SHP77 treated with DMSO at 0.1 percent for 48 hours (cell line): ENCODE data around the gene EDIL3.
"Not testable (repeated sequence)": the region's sequence is repeated elsewhere in the genome, so short reads cannot be mapped to it uniquely, and the experiment has no call there.

Experiments used
- DNase-seq: peaks from one replicate; lab custom pipeline; 2025; lab: John Stamatoyannopoulos, UW

Gene EDIL3

DNA sequence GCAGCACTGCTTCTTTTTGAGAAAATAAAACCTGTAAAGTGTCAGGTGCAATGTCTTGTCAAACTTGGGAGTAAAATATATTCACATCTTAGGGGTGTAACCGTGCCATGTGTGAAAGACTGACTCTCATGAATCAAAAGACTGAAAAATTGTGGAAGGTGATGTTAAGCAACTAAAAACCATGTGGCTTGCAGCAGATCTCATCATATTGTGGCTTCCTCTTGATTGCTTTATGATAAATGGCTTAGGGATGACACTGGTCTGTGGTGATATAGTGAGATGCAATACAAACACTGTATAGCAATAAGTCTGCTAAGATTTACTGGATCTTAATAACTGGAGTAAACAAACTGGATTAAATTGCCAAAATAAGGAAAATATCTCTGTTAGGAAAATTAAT, 321.6 kb downstream of the EDIL3 start:
- no peak for DNase-seq

DNA sequence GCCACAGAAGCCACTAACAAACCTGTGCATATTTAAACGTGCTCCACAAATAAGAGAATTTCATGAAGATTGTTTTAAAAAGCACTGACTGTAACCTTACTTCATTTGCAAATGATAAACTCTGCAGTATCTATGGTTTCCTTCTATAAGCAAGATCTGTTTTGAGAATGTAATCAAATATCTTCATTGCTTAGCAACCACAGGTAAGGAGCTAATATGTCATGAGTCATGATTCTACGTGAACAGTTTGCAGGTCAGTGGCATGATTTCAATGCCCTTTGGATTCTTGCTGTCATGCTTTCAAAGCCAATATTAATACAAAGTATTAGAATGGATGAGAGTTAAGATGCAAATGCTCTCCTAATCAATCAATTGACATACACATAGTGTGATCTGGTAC, 325.0 kb downstream of the EDIL3 start:
- DNase-seq = no peak

DNA sequence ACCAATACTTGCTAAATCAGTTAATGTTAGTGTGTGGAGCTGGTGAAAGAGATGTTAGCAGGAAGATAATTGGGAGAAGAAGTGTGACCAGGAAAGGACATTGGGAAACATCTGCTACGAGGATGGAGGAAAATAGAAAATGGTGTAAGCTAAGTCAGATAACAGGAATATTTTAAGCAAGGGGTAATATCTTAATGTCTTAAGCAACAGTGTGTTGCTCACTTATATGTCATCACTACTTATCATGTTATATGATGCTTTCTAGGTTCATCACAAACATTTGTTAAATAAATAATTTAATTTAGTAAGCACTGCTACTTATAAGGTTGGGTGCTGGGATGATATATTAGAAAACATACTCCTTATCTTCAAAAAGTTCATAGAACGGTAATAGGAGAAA, 326.1 kb downstream of the EDIL3 start:
- no peak for DNase-seq

DNA sequence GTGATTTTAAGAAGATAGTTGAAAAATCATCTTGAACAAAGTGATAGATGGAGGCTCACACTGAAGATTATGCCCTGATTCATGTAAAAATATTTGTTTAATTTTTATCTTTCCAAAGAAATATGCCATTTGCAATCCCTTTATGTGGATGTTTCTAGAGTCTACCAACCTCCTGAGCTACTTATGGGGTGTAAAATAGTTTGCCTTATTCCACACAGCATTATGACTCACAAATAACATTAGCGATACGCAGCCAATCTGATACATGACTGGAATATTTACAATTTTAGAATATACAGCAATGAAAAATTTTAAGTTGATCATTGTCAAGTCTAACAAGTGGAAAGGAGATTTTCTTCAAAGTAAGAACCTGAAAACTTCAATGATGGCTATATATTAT, 327.5 kb downstream of the EDIL3 start:
- no peak for DNase-seq

DNA sequence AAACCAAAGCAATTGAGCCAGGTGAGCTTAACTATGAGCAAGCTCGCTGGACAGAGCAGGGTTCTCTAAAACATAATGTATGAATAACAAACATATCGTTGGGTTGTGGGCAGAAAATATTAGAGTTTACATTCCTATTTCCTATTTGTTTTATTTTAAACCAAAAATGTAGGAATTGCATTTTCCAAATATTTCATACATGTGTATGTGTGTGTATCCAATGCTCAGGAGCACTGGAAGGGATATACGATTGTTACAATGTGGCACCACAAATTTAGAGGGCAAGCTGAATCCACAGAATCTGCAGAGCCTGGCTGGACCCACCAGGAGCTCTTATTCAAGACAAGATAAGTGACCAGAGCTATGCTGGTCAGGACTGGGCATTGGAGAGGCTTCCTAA, 338.7 kb downstream of the EDIL3 start:
- no peak for DNase-seq

DNA sequence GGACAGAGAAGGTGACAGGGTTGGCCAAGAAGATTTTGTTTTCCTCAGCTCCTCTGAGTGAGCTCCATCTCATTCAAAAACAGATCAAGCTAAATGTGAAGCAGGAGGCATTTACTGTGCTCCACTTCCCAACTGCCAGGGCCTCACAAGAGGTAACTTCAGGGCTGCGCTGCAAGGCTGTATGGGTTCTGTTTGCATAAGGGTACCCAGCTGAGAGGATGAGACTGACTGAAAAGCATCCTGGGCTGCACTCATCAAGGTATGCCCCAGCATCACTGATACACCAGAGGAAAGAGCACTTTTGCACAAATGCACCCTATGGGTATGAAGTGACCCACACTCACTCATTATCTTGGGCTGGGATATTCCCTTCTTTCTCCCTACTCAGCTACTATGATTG, 347.8 kb downstream of the EDIL3 start:
- DNase-seq = no peak

DNA sequence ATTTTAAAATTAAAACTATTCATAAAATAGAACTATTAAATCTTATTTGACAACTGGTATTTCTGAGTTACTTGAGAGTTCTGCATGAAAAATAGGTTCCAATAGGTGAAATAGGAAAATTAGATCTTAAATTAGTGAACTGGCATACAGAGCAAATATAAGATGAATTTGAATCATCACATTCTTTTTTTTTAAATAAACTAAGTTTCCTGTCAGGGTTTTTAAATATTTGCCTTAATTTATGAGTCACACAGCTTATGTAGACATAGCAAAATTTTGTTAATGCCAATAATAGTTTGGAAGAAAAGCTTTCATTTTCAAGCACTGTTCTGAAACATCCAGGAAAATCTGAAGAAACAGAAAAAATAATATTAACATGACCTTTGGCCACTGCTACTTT, 352.4 kb downstream of the EDIL3 start:
- no peak for DNase-seq

DNA sequence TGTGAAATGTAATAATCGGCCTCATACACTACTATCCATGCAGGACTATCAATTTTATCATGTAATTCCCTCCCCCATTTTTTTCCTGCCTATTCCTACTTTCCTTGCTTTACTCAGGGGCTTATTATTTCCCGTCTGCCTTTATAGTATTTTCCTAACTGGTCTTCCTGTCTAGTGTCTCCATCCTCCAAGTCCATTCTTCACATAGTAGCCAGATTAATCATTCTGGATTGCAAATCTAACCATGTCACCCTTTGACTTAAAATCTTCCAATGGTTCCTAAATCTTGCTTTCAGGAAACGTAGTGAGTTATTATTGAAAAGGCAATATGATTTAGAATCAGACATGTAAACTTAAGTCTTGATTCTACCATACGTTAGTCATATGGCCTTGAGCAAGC, 356.6 kb downstream of the EDIL3 start:
- DNase-seq = no peak

DNA sequence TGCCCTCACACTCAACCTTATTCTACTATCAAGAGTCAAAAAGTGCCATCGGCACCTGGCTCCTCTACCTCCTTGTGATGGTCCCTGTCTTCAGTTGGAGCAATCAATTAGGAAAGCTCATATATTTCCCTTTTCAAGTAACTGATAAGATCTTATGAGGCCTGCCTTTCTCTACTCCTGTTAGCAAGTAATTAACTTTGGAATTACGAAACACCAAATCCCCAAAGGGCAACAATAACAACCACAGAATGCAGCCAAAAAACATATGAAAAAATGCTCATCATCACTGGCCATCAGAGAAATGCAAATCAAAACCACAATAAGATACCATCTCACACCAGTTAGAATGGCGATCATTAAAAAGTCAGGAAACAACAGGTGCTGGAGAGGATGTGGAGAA, 366.2 kb downstream of the EDIL3 start:
- not testable (repeated sequence) for DNase-seq

DNA sequence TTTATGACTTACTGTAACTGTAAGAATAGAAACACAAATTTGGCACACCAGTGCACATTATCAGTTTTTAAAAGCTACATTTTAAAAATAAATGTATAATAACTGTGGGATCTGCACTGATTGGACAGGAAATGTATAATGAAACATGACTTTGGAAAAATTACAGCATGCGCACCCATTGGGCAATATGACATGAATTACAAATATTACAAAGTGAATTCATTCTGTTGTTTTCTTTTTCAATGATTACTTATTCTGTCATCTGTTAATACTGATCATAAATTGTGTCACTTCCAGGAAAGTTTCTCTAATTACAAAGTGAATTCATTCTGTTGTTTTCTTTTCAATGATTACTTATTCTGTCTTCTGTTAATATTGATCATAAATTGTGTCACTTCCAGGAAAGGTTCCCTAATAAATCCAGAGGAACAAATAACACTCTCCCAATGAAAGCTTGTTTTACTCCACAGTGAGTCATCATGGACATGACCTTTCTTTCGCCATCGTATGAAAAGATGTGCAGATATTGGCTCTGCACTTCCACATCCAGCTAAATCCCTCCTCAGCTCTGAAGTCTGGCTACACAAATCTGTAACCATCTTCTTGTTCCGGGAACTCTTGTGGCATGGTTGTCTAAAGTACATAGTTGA, 367.0 kb downstream of the EDIL3 start:
- DNase-seq = no peak

DNA sequence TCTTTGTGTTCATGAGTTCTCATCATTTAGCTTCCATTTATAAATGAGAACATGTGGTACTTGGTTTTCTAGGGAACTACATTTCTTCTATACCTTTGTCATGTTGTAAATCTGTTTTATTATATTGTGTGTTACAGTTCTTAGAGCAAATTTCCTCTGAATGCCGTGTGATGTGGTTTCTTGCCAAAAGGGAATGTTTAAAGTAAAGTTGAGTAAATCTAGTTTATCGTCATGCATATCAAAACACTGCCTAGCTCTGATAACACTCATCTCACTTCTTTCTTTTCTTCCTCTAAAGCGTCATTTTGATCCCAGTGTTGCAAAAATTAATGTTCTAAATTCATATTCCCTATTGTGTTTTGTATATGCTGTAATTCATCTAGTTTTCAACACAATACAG, 368.6 kb downstream of the EDIL3 start:
- DNase-seq = no peak

DNA sequence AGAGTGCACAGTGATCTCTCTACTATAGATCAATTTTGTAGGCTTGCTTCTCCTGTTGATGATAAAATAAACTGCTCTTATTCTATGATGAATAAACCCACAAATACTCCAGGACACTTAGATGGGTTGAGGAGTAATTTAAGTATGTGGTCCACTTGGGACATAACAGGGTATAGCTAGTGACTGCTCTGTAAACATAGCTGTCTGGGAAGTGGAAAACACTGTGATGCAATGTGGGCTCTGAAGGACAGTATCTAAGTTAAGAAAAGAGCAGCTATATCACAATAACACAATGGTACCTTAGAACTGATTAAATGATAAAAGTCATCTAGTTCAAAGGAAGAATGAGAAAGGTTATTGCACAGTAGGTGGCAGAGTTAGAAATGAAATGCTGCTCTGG, 369.7 kb downstream of the EDIL3 start:
- no peak for DNase-seq

DNA sequence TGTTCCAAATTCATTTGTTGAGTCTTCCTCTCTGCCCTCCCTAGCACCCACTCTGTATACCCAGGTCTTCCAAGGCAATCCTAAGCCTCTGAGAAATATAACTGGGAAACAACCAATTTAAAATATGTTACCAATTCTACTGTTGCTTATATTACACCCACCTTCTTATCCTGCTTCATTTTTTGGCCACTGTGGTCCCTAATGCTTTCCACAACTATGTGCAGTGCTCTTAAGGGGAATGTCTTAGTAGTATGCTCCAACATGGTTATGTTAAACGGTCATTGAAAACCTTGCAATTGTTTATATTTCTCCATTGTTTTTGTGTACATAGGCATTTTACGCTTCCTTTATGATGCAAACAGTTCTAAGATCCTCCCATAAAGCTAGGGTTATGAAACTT, 390.9 kb downstream of the EDIL3 start:
- no peak for DNase-seq

DNA sequence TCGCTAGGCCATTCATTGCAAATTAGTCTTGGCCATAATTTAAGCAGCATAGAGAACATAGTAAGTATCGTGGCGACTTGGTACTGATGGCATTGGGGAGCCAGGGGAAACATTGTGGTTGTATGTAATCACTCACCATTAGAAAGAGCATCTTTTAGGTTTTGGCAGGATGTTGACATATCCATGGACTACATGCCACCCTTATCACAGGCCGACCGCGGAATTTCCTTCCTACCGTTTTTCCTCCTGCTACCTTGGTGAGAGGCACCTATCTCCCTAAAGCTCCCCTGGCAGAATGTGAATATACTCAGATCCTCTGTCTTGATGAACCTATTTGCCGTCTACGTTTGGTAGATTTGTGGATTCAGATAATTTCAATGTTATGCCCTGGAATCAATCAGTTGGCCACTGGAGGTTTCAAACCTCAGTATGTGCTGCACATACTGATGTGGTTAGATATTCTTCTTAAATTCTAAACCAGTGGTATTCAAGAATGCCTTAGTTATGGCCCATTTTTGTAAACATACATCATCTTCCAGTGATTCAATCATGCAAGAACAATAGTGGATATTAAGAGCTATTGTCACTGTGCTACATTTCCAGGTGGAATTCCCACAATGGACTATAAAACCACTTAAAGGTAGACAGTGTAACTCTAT, 393.0 kb downstream of the EDIL3 start:
- no peak for DNase-seq

DNA sequence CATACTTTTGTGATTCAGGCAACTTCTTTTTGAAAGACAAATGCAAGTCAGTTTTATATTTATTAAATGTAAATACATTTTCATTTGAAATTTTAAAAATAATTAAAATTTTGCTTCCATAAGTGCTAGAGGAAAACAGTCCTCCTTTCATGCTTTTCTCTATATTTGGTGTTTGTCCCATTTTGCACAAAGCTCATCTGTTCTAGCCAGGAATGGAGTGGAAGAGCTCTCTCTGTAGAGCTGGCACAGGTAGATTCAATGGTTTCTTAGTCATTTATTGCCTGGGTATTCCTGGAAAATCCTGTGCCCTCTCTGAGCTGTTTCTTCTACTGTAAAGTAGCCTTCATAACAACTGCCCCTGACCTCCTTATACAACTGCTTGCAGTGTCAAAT, 396.4 kb downstream of the EDIL3 start:
- no peak for DNase-seq

DNA sequence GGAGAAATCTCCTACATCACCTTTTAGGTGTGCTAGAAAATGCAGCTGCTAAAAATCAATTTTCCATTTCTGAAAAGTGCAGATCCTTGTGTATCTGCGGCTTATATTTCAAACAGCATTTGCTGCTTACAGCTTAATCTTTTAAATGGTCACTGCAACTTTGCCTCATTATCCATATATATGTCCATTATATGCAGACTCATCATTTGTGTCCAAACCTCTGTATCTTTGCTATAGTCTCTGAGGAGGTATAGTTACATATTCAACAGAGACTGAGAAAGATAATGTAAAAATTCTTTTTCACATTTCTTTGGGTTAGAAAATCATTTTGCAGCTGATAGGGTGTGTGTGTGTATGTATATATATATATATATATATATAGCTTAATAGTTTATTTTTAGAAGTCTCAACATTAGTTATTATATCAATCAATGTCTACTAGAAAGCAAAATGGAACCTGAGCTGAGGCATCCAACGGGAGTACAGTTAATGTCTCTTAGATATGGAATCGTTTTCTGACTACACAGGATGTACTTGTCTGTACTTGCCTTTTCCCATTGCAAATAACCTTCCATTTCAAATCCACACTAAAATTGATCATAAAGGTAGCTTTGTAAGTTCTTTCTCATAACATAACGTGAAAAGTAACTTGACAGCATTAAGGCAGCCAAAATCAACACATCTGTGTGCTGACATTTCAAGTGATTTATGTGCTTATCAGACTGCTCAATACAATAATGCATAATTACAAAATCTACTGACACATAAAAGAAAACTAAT, 397.0 kb downstream of the EDIL3 start:
- no peak for DNase-seq

DNA sequence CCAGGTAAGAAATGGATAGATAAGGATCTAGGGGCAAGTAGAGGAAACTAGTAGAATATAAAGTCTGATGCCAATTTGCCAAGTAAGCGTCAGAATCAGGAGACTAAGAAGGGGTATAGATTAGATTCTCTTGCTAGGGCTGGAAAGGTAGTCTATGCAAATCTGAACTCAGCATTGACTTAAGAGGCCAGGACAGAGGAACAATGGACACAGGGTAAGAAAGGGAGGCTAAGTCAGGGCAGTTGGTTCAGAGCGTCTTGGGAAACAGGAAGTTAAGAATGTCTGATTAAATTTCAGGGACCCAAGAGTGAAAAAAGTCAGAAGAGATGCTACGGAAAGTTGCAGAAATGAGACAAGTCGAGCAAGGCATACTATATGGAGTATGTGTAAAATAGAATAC, 400.8 kb downstream of the EDIL3 start:
- DNase-seq = no peak

DNA sequence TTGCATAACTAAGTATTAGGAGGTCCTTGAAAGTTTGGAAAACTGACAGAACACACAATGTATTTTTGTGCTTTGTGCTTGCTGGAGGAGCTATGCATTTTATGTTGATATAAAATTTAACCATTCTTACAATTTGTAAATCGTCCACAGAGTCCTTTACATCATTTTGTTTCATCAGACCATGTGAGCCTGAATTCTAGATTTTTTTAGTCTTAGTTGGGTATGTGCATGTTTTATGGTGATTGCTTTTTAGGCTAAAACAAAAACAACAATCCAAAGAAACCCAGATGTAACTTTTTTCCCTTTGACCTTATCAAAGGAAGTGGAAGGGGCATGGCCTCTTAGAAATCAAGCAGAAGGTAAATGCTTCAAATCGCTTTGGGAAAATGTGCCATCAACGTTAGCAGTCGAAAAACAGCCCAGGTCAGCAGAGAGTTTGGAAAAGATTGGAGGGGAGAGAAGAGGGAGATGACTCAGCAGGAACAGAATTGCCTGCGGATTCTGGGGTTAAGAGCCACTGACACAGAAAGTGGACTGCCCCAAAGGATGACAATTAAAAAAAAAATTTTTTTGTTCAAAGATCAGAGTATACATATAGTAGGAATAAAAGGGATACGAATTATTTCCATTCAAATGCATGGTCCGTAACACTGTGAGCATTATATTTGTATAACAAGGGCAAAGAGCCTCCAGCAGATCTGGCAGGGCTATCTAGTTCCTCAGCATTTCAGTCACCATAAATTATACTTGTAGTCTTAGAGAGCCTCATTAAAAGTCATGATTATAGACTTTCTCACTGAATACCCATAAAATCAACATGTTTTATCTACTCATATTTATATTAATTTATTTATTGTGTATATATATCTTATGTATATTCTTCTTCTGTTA, 410.5 kb downstream of the EDIL3 start:
- DNase-seq = peak; percentile 35

DNA sequence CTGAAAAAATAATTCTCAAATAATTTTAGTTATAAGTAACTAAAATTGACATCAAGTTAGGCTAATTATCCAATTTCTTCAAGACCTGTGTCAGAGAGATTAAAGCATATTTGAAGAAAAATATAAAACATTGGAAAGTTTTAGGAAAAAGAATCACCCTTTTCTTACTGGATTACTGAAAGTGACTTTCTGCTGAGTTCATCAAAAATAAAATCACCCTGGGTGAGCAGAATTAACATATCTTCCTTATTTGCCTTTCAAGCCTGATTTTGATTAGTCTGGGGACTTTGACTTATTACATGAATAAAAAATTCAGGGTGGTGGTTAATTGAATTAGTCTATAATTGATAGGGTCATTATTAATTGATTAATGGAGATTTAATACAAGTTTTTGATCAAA, 411.8 kb downstream of the EDIL3 start:
- DNase-seq = no peak

DNA sequence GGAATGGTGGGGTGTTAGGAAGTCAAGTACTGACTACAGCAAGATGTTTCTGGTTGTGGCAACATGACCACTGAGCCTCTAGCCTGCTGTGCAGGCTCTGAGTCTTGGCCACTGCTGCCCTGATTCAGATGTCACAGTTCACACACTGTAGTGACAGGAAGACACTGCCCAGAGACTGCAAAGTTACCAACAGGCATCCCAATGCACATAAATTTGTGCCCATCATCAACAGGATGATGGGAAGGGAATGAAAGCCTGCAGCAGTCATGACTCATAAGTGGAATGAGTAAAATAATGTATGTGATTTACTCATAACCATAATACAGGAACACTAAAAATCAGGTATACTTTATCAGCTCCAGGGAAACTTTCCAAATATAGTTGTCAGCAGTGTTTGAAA, 412.4 kb downstream of the EDIL3 start:
- no peak for DNase-seq

DNA sequence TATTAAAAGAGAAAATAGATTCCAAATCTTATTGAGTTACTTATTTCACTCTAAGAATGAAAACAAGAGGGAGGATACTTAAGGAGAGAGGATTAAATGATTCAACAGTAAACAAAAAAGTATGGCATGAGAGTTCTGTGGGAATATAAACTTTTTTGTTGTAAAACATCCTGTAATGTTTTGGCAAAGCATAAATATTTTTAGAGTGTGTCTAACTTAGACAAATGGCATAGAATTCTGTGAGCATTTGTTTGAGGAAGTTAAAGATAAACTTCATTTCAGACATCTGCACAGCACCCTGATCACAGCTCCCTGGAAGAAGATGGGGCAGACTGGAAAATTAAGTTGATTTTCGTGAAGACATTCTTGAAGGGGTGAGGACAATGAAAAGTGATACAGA, 417.3 kb downstream of the EDIL3 start:
- DNase-seq = no peak

DNA sequence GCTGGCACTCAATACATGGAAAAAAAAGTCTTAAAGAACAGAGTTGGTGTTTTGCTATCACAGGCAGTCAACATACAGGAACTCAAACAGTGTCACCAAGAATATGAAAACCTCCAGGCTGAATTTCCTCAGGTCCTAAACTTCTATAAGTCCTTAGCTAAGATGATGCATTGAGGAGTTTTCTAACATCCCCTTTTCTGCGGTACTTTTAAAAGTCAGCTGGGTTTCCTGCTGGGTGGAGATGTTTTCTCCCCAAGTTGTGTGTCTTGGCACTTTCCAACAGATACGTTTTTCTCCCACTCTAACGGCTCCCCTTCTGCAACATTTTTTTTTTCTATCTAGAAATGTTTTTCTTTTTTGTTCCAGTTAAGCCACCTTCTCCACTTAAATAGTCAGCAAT, 419.2 kb downstream of the EDIL3 start:
- DNase-seq = no peak
